ENCODE measurements around the gene PRR20C.

GRCh38 chr13:57137585-57137984 lies 16.3 kb upstream of the PRR20C start:
- no peak for TF ChIP-seq ARNTL (CRISPR knock-in tag; IDR thresholded peaks at IDR 0.05; ENCODE audit: borderline replicate concordance, low read depth)
- no peak for TF ChIP-seq ZNF70 (CRISPR knock-in tag; IDR thresholded peaks at IDR 0.05)
